HepG2 (cell line): ENCODE data around the gene FANCD2OS. TPM values are rescaled to one million over a fixed set of nuclear protein-coding genes. Genes with fewer than 3 reads are reported as not detected.

Experiments
- ATAC-seq: fragments of 200-7000 bp; cut with Tn5 transposase; 3 replicates; pipeline ENCODE4 v1.9.1; 2020; ENCODE audit warnings: mild to moderate bottlenecking, moderate library complexity
- BruUV-seq: library from RNA; stranded (reverse); fragments of 400-500 nt; replicated peaks from 2 replicates; lab custom pipeline; 2021; lab: Mats Ljungman, UMichigan
- CTCF ChIA-PET: fragments of 300-600 bp; formaldehyde crosslinking; extraction: SDS; loops from one replicate; lab custom pipeline; 2021; ENCODE audit warnings: low total read pairs, inconsistent platforms, low intra/inter-chr PET ratio; lab: Yijun Ruan, JAX
- POLR2A ChIA-PET: fragments of 350-600 bp; sonication (Branson Sonifier 250); formaldehyde crosslinking; loops from one replicate; lab custom pipeline; 2020; ENCODE audit warnings: antibody characterized with exemption, inconsistent platforms; lab: Yijun Ruan, JAX
- DNase-seq: peaks from one replicate; pipeline ENCODE4 v3.0.0-alpha.2; 2015; ENCODE audit warnings: low spot score
- FAIRE-seq: peaks from 3 replicates; lab custom pipeline; 2011; peaks lifted over from hg19 to GRCh38; lab: Jason Lieb, UNC
- H2AFZ ChIP-seq: one replicate; pipeline ENCODE4 v1.6.1; 2011; ENCODE audit warnings: low read length, inconsistent platforms
- H3K27ac ChIP-seq: fragments of 300-600 bp; 3 replicates; pipeline ENCODE4 v1.8.0; 2011; ENCODE audit warnings: mixed run types, mild to moderate bottlenecking, mixed read lengths, low read length, inconsistent platforms; ENCODE audit not compliant: insufficient read depth; ENCODE audit errors: extremely low read length
- H3K27me3 ChIP-seq, 2 experiments: fragments of 200-600 bp in 1 of 2; 2 replicates in 1 of 2; 3 replicates in 1 of 2; pipeline versions ENCODE4 v1.6.0 to v1.8.0; 2011; ENCODE audit warnings: low read length in 2 of 2, mild to moderate bottlenecking in 2 of 2, moderate library complexity in 2 of 2, inconsistent platforms in 1 of 2; ENCODE audit not compliant: insufficient read depth in 2 of 2, control insufficient read depth in 1 of 2
- H3K36me3 ChIP-seq, 2 experiments: fragments of 200-600 bp in 1 of 2; replicated peaks in 1 of 2; 2 replicates in 1 of 2; 3 replicates in 1 of 2; pipeline versions ENCODE4 v1.5.1 to v1.8.0; 2011; ENCODE audit warnings: low read length in 2 of 2, inconsistent platforms in 1 of 2; ENCODE audit not compliant: insufficient read depth in 2 of 2, control insufficient read depth in 1 of 2
- H3K4me1 ChIP-seq: 2 replicates; pipeline ENCODE4 v1.5.1; 2012; ENCODE audit warnings: low read length, inconsistent platforms; ENCODE audit not compliant: insufficient read depth
- H3K4me2 ChIP-seq: 2 replicates; pipeline ENCODE4 v1.6.0; 2011; ENCODE audit warnings: low read depth, low read length, inconsistent platforms
- H3K4me3 ChIP-seq, 3 experiments: fragments of 200-600 bp in 1 of 3; sonication (generic), shearing (Covaris generic) in 1 of 3; replicated peaks in 1 of 3; 2 replicates each; pipeline ENCODE4 v1.5.1; 2011 to 2016; ENCODE audit warnings: low read length in 3 of 3, inconsistent platforms in 2 of 3, low read depth in 2 of 3, mild to moderate bottlenecking in 2 of 3, control low read depth in 1 of 3, mixed read lengths in 1 of 3; ENCODE audit not compliant: insufficient read depth in 1 of 3
- H3K79me2 ChIP-seq: one replicate; pipeline ENCODE4 v1.6.1; 2011; ENCODE audit warnings: low read length, inconsistent platforms; ENCODE audit not compliant: insufficient read depth
- H3K9ac ChIP-seq: 2 replicates; pipeline ENCODE4 v1.6.0; 2011; ENCODE audit warnings: mild to moderate bottlenecking, low read depth, low read length, inconsistent platforms; ENCODE audit not compliant: insufficient read depth
- H3K9me3 ChIP-seq: 2 replicates; pipeline ENCODE4 v1.5.1; 2012; ENCODE audit warnings: mild to moderate bottlenecking, low read length
- H4K20me1 ChIP-seq: 2 replicates; pipeline ENCODE4 v1.6.0; 2011; ENCODE audit warnings: inconsistent platforms, mild to moderate bottlenecking, low read length, moderate library complexity; ENCODE audit not compliant: insufficient read depth
- ATRX ChIP-seq: sonication (generic); formaldehyde crosslinking; IDR thresholded peaks from 2 replicates; pipeline ENCODE4 v1.4.0; 2020; ENCODE audit warnings: missing genetic modification reagents, borderline replicate concordance
- ESRRA ChIP-seq: sonication (generic); formaldehyde crosslinking; IDR thresholded peaks from 2 replicates; pipeline ENCODE4 v1.5.1; 2020; ENCODE audit warnings: mild to moderate bottlenecking, low read depth, missing genetic modification reagents
- FOSL2 ChIP-seq: sonication (generic); formaldehyde crosslinking; IDR thresholded peaks from 2 replicates; pipeline ENCODE4 v1.4.0; 2020; ENCODE audit warnings: missing genetic modification reagents
- HNRNPL ChIP-seq: fragments of 200-400 bp; formaldehyde crosslinking; IDR thresholded peaks from 2 replicates; pipeline ENCODE4 v1.6.1; 2017; ENCODE audit warnings: mild to moderate bottlenecking, low read depth, low read length
- MAFG ChIP-seq: sonication (generic); formaldehyde crosslinking; IDR thresholded peaks from 2 replicates; pipeline ENCODE4 v1.5.1; 2020; ENCODE audit warnings: mild to moderate bottlenecking, missing genetic modification reagents
- NBN ChIP-seq: fragments of 450-650 bp; conservative IDR thresholded peaks from 2 replicates; pipeline ENCODE4 v1.6.1; 2017
- RFX1 ChIP-seq: fragments of 450-650 bp; IDR thresholded peaks from 2 replicates; pipeline ENCODE4 v1.6.1; 2017
- RFXANK ChIP-seq: IDR thresholded peaks from 2 replicates; pipeline ENCODE4 v1.6.1; 2016
- ZNF296 ChIP-seq: sonication (generic); formaldehyde crosslinking; conservative IDR thresholded peaks from 2 replicates; pipeline ENCODE4 v1.5.0; 2020; ENCODE audit warnings: mild to moderate bottlenecking, missing genetic modification reagents
- ZNF7 ChIP-seq: IDR thresholded peaks from 2 replicates; pipeline ENCODE4 v1.6.1; 2016; ENCODE audit warnings: missing biosample characterization, missing genetic modification reagents
- WGBS: methylation state at CpG from one replicate; pipeline ENCODE4 v1.1.6; 2017; ENCODE audit warnings: low lambda C conversion rate; 5-methylcytosine and 5-hydroxymethylcytosine counted together
- in situ Hi-C: cut with HindIII; loops from 2 replicates; pipeline ENCODE4 v1.10.0; 2017; ENCODE audit warnings: low pct_unique_long_range_greater_than_20kb; ENCODE audit not compliant: extremely low pct_ligation_motif_present
- intact Hi-C: fragments of 100-400 bp; cut with micrococcal nuclease; formaldehyde crosslinking; loops from one replicate; pipeline ENCODE4 v1.10.0; 2022; ENCODE audit not compliant: unreplicated experiment
- polyA plus RNA-seq, 8 experiments: library from polyadenylated mRNA; depleted of rRNA in 3 of 8; stranded (reverse) in 7 of 8; unstranded in 1 of 8; fragments of >200 nt; fragmentation: Illumina TruSeq in 4 of 8; extraction: Trizol in 4 of 8; gene quantifications; 2 replicates each; pipeline versions ENCODE4 v1.2.1 to v1.2.3, GENCODE V29; 2011 to 2016; ENCODE audit warnings: low read depth in 4 of 8, missing spikeins in 1 of 8, mixed read lengths in 1 of 8; ENCODE audit not compliant: insufficient read depth in 1 of 8
- total RNA-seq, 5 experiments: library from RNA; depleted of rRNA; stranded (reverse); fragments of >200 nt; fragmentation: Illumina TruSeq; extraction: Trizol; gene quantifications; 2 replicates each; pipeline ENCODE4 v1.2.3, GENCODE V29; 2016; ENCODE audit warnings: low read depth in 1 of 5
- TF ChIP-seq, protein P1 (sequence below): IDR thresholded peaks from 2 replicates; pipeline ENCODE4 v1.4.0; 2020; ENCODE audit warnings: mild to moderate bottlenecking, missing genetic modification reagents
- TF ChIP-seq, protein P2 (sequence below): sonication (generic); formaldehyde crosslinking; IDR thresholded peaks from 2 replicates; pipeline ENCODE4 v1.5.1; 2020; ENCODE audit warnings: mild to moderate bottlenecking, missing genetic modification reagents, moderate library complexity

The FANCD2OS gene
- total and polyA plus RNA-seq, 2 of the 13 experiments (the other 11 are each of a cell fraction or from before 2014, with no cell fraction given), result not detected

DNA sequence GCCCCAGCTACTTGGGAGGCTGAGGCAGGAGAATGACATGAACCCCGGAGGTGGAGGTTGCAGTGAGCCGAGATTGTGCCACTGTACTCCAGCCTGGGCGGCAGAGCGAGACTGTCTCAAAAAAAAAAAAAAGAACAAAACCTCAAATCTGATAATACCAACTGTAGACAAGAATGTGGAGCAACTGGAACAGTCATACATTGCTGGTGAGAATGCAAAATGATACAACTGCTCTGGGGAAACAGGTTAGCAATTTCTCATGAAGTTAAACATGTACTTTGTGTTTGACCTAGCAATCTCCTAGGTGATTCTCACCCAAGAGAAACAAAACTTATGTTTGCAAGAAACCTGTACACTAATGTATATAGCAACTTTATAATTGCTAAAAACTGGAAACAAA lies 29.1 kb upstream of the FANCD2OS start:
- no TSS peak for BruUV-seq
- DNase-seq, result peak; percentile 22
- peaks cover 5% of the 10 kb centered on the region for H3K79me2 ChIP-seq
- no peak overlapping the region for H3K4me3 ChIP-seq
- H4K20me1 ChIP-seq, result no peaks in the 10 kb centered on the region
- WGBS, result 24% methylated on average over 4 of the region's 4 CpGs
- intact Hi-C loops (no loop called here), in situ Hi-C loops (no loop called here)
- H3K9me3 ChIP-seq, result no peaks in the 10 kb centered on the region
- TF ChIP-seq FOSL2 (CRISPR knock-in tag) (no peak), RFX1 (peak; percentile 25; the same call in 1 of the 2 replicates), HNRNPL (no peak), ZNF7 (CRISPR knock-in tag) (peak; percentile 29; the same call in 1 of the 2 replicates)
- ChIA-PET CTCF (no interaction called here), POLR2A (no interaction called here)
- H3K27ac ChIP-seq, result no peak overlapping the region
- no peak overlapping the region for H2AFZ ChIP-seq
- H3K9ac ChIP-seq, result no peak overlapping the region
- H3K4me2 ChIP-seq, result no peak overlapping the region
- FAIRE-seq, result no peak
- H3K27me3 ChIP-seq, result no peaks in the 10 kb centered on the region
- H3K36me3 ChIP-seq, result no peaks in the 10 kb centered on the region
- peaks cover 35% of the 10 kb centered on the region for H3K4me1 ChIP-seq
- ATAC-seq, result 0 out of 3 replicates have a peak, but pooled peaks have one; percentile 6

DNA sequence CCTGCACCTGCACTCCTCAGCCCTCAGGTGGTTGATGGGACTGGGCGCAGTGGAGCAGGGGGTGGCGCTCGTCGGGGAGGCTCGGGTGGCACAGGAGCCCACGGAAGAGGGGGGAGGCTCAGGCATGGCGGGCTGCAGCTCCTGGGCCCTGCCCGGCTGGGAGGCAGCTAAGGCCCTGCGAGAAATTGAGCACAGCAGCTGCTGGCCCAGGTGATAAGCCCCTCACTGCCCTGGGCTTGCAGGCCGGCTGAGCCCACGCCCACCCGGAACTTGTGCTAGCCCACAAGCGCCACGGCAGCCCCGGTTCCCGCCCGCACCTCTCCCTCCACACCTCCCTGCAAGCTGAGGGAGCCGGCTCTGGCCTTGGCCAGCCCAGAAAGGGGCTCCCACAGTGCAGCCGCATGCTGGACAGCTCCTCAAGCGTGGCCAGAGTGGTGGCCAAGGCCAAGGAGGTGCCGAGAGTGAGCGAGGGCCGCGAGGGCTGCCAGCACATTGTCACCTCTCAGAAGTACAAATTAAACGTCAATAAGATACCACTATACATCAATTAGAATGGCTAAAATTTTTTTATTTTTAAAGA lies 28.5 kb upstream of the FANCD2OS start:
- Histone ChIP-seq H3K9ac (no peak overlapping the region), H3K4me3 (no peak overlapping the region), H3K9me3 (no peaks in the 10 kb centered on the region), H3K4me2 (no peak overlapping the region), H4K20me1 (no peaks in the 10 kb centered on the region), H3K36me3 (no peaks in the 10 kb centered on the region), H3K27me3 (no peaks in the 10 kb centered on the region), H3K27ac (no peak overlapping the region), H2AFZ (no peak overlapping the region), H3K79me2 (no peaks in the 10 kb centered on the region), H3K4me1 (peaks cover 35% of the 10 kb centered on the region)
- FAIRE-seq (no peak), ATAC-seq (no peak), DNase-seq (no peak)
- ChIA-PET CTCF (no interaction called here), POLR2A (no interaction called here)
- WGBS, result 83% methylated on average over 11 of the region's 25 CpGs
- in situ Hi-C loops (no loop called here), intact Hi-C loops (no loop called here)
- no TSS peak for BruUV-seq
- TF ChIP-seq NBN, result no peak
- TF ChIP-seq, protein P1, sequence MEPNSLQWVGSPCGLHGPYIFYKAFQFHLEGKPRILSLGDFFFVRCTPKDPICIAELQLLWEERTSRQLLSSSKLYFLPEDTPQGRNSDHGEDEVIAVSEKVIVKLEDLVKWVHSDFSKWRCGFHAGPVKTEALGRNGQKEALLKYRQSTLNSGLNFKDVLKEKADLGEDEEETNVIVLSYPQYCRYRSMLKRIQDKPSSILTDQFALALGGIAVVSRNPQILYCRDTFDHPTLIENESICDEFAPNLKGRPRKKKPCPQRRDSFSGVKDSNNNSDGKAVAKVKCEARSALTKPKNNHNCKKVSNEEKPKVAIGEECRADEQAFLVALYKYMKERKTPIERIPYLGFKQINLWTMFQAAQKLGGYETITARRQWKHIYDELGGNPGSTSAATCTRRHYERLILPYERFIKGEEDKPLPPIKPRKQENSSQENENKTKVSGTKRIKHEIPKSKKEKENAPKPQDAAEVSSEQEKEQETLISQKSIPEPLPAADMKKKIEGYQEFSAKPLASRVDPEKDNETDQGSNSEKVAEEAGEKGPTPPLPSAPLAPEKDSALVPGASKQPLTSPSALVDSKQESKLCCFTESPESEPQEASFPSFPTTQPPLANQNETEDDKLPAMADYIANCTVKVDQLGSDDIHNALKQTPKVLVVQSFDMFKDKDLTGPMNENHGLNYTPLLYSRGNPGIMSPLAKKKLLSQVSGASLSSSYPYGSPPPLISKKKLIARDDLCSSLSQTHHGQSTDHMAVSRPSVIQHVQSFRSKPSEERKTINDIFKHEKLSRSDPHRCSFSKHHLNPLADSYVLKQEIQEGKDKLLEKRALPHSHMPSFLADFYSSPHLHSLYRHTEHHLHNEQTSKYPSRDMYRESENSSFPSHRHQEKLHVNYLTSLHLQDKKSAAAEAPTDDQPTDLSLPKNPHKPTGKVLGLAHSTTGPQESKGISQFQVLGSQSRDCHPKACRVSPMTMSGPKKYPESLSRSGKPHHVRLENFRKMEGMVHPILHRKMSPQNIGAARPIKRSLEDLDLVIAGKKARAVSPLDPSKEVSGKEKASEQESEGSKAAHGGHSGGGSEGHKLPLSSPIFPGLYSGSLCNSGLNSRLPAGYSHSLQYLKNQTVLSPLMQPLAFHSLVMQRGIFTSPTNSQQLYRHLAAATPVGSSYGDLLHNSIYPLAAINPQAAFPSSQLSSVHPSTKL (CRISPR knock-in tag), result no peak
- TF ChIP-seq ESRRA (CRISPR knock-in tag), result no peak
- TF ChIP-seq RFXANK, result no peak
- TF ChIP-seq, protein P2, sequence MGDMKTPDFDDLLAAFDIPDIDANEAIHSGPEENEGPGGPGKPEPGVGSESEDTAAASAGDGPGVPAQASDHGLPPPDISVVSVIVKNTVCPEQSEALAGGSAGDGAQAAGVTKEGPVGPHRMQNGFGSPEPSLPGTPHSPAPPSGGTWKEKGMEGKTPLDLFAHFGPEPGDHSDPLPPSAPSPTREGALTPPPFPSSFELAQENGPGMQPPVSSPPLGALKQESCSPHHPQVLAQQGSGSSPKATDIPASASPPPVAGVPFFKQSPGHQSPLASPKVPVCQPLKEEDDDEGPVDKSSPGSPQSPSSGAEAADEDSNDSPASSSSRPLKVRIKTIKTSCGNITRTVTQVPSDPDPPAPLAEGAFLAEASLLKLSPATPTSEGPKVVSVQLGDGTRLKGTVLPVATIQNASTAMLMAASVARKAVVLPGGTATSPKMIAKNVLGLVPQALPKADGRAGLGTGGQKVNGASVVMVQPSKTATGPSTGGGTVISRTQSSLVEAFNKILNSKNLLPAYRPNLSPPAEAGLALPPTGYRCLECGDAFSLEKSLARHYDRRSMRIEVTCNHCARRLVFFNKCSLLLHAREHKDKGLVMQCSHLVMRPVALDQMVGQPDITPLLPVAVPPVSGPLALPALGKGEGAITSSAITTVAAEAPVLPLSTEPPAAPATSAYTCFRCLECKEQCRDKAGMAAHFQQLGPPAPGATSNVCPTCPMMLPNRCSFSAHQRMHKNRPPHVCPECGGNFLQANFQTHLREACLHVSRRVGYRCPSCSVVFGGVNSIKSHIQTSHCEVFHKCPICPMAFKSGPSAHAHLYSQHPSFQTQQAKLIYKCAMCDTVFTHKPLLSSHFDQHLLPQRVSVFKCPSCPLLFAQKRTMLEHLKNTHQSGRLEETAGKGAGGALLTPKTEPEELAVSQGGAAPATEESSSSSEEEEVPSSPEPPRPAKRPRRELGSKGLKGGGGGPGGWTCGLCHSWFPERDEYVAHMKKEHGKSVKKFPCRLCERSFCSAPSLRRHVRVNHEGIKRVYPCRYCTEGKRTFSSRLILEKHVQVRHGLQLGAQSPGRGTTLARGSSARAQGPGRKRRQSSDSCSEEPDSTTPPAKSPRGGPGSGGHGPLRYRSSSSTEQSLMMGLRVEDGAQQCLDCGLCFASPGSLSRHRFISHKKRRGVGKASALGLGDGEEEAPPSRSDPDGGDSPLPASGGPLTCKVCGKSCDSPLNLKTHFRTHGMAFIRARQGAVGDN (CRISPR knock-in tag), result peak; percentile 14; the same call in 1 of the 2 replicates
- no peak for TF ChIP-seq ATRX (CRISPR knock-in tag)
- TF ChIP-seq MAFG (CRISPR knock-in tag), result no peak
- TF ChIP-seq ZNF296 (CRISPR knock-in tag), result no peak
